ENCODE measurements around the gene C20orf202.
A peak's percentile ranks its signal among the peaks of the same experiment; 100 is the strongest.

Gene C20orf202

DNA sequence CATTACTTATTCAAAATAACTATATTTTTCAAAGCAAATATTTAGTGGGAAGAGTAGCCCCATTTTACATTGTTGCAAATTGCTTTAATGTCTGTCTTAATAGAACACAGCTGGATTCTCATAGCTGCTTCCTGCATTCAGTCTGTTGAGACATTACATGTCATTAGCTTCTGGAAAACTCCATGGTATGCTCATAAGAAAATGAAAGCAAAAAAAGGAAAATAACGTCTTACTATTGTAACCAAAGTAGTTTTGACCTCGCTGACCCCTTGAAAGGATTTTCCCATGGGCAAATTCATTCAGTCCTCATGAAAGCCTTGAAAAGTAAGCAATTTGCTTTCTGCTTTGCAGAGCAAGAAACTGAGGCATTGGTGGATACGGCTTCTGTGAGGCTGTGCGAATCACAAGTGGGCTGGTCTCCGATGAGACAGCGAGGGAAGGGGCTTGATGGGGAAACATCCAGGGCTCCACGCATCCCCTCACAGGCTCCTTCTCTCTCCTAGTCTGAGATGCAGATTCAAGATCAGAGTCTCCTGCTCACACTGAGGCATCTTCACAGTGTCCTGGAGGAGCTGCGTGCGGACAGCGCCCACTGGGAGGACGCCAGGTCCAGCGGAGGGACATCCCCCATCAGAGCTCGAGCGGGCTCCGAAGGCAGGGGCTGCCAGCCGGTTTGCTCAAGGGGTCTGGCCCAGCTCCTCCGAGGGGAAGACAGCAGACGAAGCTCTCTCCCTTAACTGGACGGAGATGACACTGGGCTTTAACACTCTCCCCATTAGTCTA is 3.3 kb downstream of the C20orf202 start:
- DNase-seq (ENCODE audit: low spot score) = no peak
- TF ChIP-seq, protein P1, sequence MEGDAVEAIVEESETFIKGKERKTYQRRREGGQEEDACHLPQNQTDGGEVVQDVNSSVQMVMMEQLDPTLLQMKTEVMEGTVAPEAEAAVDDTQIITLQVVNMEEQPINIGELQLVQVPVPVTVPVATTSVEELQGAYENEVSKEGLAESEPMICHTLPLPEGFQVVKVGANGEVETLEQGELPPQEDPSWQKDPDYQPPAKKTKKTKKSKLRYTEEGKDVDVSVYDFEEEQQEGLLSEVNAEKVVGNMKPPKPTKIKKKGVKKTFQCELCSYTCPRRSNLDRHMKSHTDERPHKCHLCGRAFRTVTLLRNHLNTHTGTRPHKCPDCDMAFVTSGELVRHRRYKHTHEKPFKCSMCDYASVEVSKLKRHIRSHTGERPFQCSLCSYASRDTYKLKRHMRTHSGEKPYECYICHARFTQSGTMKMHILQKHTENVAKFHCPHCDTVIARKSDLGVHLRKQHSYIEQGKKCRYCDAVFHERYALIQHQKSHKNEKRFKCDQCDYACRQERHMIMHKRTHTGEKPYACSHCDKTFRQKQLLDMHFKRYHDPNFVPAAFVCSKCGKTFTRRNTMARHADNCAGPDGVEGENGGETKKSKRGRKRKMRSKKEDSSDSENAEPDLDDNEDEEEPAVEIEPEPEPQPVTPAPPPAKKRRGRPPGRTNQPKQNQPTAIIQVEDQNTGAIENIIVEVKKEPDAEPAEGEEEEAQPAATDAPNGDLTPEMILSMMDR (IDR thresholded peaks at IDR 0.05; ENCODE audit: extremely low read depth, missing control alignments) = no peak

DNA sequence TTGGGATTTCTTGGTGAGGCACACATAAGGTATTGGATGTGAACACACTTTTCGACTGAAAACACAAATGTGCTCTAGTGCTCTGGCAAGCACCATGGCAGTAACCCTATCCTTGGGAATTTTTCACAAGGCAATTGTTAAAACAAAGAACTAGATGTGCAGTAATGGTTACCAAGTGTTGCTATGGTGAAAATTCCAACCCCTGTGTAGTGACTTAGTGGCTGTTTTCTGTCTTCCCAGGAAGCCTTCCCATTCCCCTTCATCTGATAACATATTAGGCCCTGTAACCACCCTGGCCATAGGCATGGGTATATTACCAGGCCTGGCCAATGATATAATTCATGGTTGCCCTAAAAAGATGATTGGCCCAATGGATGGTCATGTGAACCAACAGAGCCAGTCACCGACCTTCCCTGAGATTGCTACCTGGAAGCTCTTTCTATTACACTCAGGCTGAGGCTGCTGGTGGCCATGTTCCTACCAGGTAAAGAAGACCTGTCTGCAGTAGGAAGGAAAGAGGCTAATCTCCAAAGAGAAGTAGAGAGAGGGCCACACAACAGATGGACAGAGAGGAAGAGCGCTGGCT is 4.1 kb downstream of the C20orf202 start:
- TF ChIP-seq, protein P1 (IDR thresholded peaks at IDR 0.05; ENCODE audit: extremely low read depth, missing control alignments) = no peak

DNA sequence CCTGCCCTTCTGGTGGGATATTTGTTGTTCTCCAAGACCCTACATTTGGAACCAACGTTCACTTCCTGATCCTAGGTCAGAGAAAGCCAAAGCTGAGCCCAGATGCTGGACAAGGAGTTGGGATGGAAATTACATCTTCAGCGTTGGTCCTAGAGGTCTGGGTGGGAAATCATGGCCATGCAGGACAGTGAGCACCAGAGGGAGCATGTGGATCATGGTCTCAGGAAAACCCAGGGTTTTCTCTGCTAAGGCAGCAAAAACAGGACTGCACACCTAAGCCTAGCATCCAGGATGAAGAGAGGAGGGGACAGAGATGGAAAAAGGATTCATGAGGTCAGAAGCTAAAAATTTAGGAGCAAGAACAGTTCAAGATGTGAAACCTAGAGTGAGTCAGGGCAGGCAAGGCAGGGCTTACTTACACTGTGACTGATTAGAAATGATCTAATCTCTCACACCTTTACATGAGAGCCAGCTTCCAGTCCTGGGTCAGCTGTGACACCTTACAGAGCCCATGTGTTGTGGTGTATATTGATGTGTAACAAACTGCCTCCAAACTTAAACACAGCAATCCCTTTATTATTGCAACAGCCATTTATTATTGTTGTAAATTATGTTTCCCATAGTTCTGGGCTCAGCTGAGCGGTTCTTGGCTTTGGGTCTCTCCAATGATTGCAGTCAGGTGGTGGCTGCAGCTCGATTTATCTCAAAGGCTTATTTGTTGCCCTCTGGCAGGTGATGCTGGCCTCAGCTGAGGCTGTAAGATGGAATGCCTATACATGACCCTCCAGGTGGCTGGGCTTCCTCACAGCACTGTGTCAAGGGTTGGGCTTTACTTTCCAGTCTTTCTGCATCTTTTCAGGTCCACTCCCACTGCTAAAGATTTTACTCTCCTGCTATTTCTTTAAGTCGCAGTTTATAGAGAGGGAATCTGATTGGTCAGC is 6.5 kb downstream of the C20orf202 start:
- TF ChIP-seq, protein P1 (IDR thresholded peaks at IDR 0.05; ENCODE audit: extremely low read depth, missing control alignments) = no peak
- DNase-seq (ENCODE audit: low spot score) = no peak

More for the DNA sequence above, 4.1 kb downstream of the C20orf202 start:
- no peak for DNase-seq (ENCODE audit: low spot score)

DNA sequence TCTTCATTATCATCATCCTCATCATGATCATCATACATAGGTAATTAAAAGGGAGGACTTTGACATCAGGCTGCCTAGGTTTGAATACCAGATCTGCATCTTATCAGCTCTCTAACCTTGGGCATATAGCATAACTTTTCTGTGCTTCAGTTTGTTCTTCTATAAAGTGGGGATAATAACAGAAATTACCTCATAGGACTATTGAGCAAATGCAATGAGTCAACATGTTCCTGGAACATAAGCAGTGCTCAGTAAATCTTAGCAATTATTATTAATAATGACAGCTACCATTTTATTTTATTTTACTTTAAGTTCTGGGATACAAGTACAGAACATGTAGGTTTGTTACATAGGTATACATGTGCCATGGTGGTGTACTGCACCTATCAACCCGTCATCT is 7.2 kb downstream of the C20orf202 start:
- TF ChIP-seq, protein P1 (IDR thresholded peaks at IDR 0.05; ENCODE audit: extremely low read depth, missing control alignments) = no peak
- DNase-seq (ENCODE audit: low spot score) = no peak

DNA sequence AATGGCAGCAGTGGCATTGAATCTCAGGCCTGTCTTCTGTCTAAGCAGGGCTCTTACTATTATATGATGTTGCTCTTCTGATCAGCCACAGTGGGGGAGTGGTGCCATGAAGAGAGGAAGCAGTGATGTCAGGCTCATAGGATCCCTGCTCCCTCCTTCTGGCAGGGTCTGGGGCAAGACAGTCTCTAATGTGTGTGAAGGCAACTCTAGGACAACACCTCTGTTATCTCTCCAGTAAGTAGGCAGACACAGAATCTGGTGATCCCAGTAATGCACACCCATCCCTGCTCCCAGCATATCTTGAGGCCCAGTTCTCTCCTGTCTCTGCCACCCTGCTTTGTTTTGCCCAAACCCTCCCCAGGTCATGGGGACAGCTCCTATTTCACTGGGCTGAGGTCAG is 8.8 kb downstream of the C20orf202 start:
- no peak for DNase-seq (ENCODE audit: low spot score)
- TF ChIP-seq, protein P1 (IDR thresholded peaks at IDR 0.05; ENCODE audit: extremely low read depth, missing control alignments) = no peak

DNA sequence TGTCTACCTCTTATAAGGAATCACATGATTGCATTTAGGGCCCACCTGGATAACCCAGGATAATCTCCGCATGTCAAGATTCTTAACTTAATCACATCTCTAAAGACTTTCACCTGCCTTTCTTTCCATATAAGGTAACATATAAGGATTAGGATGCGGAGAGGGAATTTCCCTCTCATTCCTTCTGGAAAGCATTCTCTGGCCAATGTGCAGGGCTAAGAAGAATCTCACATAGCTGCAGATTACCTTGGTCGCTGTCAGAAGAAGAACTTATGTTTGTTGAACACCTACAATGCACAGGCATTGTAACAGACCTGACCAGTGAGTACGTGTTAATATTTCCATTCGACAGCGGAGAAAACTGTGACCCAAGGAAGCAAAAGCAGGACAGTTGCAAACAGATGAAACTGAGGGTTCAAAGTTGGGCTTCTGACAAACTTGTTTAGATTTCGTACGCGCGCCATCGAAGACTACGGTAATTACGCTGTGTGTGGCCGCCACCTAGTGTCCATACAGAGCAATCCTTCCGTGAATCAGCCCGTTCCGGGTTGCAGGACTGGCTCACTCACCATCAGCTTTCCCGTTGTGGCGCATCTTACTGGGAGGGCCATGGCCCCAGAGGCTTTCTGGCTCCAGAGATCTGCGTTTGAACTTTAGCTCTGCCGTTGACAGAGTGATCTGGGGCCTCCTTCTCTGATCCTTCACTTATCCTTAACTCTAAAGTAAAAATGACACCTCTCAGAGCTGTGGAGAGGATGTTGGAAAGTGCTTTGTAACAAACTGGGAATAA is 9.5 kb downstream of the C20orf202 start:
- DNase-seq (ENCODE audit: low spot score) = peak; percentile 74
- TF ChIP-seq, protein P1 (IDR thresholded peaks at IDR 0.05; ENCODE audit: extremely low read depth, missing control alignments) = peak; percentile 85
